ENCODE results near the gene AKR1B1. TPM values are rescaled to one million over a fixed set of nuclear protein-coding genes. Genes with fewer than 3 reads are reported as not detected.

The AKR1B1 gene
- total RNA-seq, 1 donor from 2014 or later = 91.8 TPM

GRCh38 chr7:134400859-134401258, 58.0 kb downstream of the AKR1B1 start:
- H3K27me3 ChIP-seq = no peaks in the 10 kb centered on the region
- no peak overlapping the region for H3K4me3 ChIP-seq
- H3K9me3 ChIP-seq = no peaks in the 10 kb centered on the region
- no peak for DNase-seq
- no peak for ATAC-seq
- no peak for TF ChIP-seq CTCF (IDR thresholded peaks at IDR 0.05)
- H3K4me1 ChIP-seq = no peaks in the 10 kb centered on the region
- no peaks in the 10 kb centered on the region for H3K36me3 ChIP-seq
- intact Hi-C loops (cut with DNase I) = no loop called here
- H3K27ac ChIP-seq = no peak overlapping the region

GRCh38 chr7:134396031-134396430, 62.9 kb downstream of the AKR1B1 start:
- H3K4me3 ChIP-seq = no peak overlapping the region
- peak; percentile 26 for ATAC-seq
- H3K27ac ChIP-seq = no peak overlapping the region
- TF ChIP-seq CTCF (IDR thresholded peaks at IDR 0.05) = no peak
- H3K9me3 ChIP-seq = no peaks in the 10 kb centered on the region
- H3K36me3 ChIP-seq = no peaks in the 10 kb centered on the region
- intact Hi-C loops (cut with DNase I) = no loop called here
- H3K4me1 ChIP-seq = no peaks in the 10 kb centered on the region
- no peaks in the 10 kb centered on the region for H3K27me3 ChIP-seq
- no peak for DNase-seq

GRCh38 chr7:134395604-134396003, 63.3 kb downstream of the AKR1B1 start:
- H3K4me3 ChIP-seq = no peak overlapping the region
- no peaks in the 10 kb centered on the region for H3K9me3 ChIP-seq
- intact Hi-C loops (cut with DNase I) = no loop called here
- ATAC-seq (no peak), DNase-seq (no peak)
- no peaks in the 10 kb centered on the region for H3K36me3 ChIP-seq
- no peaks in the 10 kb centered on the region for H3K27me3 ChIP-seq
- no peaks in the 10 kb centered on the region for H3K4me1 ChIP-seq
- no peak for TF ChIP-seq CTCF (IDR thresholded peaks at IDR 0.05)
- H3K27ac ChIP-seq = no peak overlapping the region

- ATAC-seq = no peak
- no peak for DNase-seq
- intact Hi-C loops (cut with DNase I) = no loop called here
- Histone ChIP-seq H3K36me3 (no peaks in the 10 kb centered on the region), H3K4me3 (no peak overlapping the region), H3K27ac (no peak overlapping the region), H3K27me3 (no peaks in the 10 kb centered on the region), H3K4me1 (no peaks in the 10 kb centered on the region), H3K9me3 (no peaks in the 10 kb centered on the region)
- TF ChIP-seq CTCF (IDR thresholded peaks at IDR 0.05) = no peak
Measured at GRCh38 chr7:134394056-134394455, 64.8 kb downstream of the AKR1B1 start.

Other genes with a start within 250 kb of the AKR1B1 start
- gene SLC35B4, start 142.2 kb downstream of the AKR1B1 start, total RNA-seq = 12.0 TPM
- not detected for gene AKR1B10, start 68.5 kb upstream of the AKR1B1 start, total RNA-seq
- gene AKR1B15, start 90.0 kb upstream of the AKR1B1 start, total RNA-seq = not detected
- 14.8 TPM for gene BPGM, start 187.8 kb upstream of the AKR1B1 start, total RNA-seq

Measured in upper lobe of right lung (tissue), 1 donor.